Caco-2 (cell line): ENCODE results near the gene OR2W3. TPM values are rescaled to one million over a fixed set of nuclear protein-coding genes. Genes with fewer than 3 reads are reported as not detected.

Experiments
- BruUV-seq: library from RNA; stranded (reverse); fragments of 400-500 nt; replicated peaks from 2 replicates; lab custom pipeline; 2021; lab: Mats Ljungman, UMichigan
- CTCF ChIA-PET: fragments of 300-600 bp; sonication (Branson Sonifier 250); formaldehyde crosslinking; loops from one replicate; lab custom pipeline; 2022; ENCODE audit warnings: antibody characterized with exemption; lab: Charles Lee
- POLR2A ChIA-PET: fragments of 300-600 bp; sonication (Branson Sonifier 250); formaldehyde crosslinking; loops from one replicate; lab custom pipeline; 2022; ENCODE audit warnings: antibody characterized with exemption; lab: Charles Lee
- DNase-seq, 2 experiments: peaks; one replicate each; pipeline versions ENCODE4 v3.0.0 to v3.0.0-alpha.2; 2020 to 2022
- H3K27me3 ChIP-seq: replicated peaks from 2 replicates; pipeline ENCODE4 v1.6.0; 2011; ENCODE audit warnings: low read length; ENCODE audit not compliant: control insufficient read depth, insufficient read depth
- H3K36me3 ChIP-seq: 2 replicates; pipeline ENCODE4 v1.5.1; 2011; ENCODE audit warnings: low read length; ENCODE audit not compliant: control insufficient read depth, insufficient read depth
- H3K4me1 ChIP-seq: fragments of 250-450 bp; sonication (Bioruptor Pico); 2 replicates; pipeline ENCODE4 v1.5.1; 2020; ENCODE audit warnings: mild to moderate bottlenecking
- H3K4me3 ChIP-seq: 2 replicates; pipeline ENCODE4 v1.5.1; 2011; ENCODE audit warnings: low read depth, mild to moderate bottlenecking, control low read depth, low read length
- H3K9me3 ChIP-seq: fragments of 250-450 bp; sonication (Bioruptor Pico); 2 replicates; pipeline ENCODE4 v1.5.1; 2020; ENCODE audit warnings: mild to moderate bottlenecking, moderate library complexity
- H3K27ac Mint-ChIP-seq: one replicate; pipeline ENCODE4 v1.8.0; 2022; ENCODE audit warnings: mixed read lengths; ENCODE audit not compliant: unreplicated experiment
- H3K27me3 Mint-ChIP-seq: one replicate; pipeline ENCODE4 v1.8.0; 2022; ENCODE audit warnings: mixed read lengths; ENCODE audit not compliant: insufficient read depth, unreplicated experiment
- H3K36me3 Mint-ChIP-seq: one replicate; pipeline ENCODE4 v1.8.0; 2022; ENCODE audit warnings: mild to moderate bottlenecking, mixed read lengths; ENCODE audit not compliant: insufficient read depth, unreplicated experiment
- H3K4me1 Mint-ChIP-seq: one replicate; pipeline ENCODE4 v1.8.0; 2022; ENCODE audit warnings: low read depth, mixed read lengths; ENCODE audit not compliant: unreplicated experiment
- H3K4me3 Mint-ChIP-seq: one replicate; pipeline ENCODE4 v1.8.0; 2022; ENCODE audit warnings: mild to moderate bottlenecking, moderate library complexity, mixed read lengths; ENCODE audit not compliant: unreplicated experiment
- H3K9me3 Mint-ChIP-seq: one replicate; pipeline ENCODE4 v1.8.0; 2022; ENCODE audit warnings: mixed read lengths; ENCODE audit not compliant: unreplicated experiment
- CTCF ChIP-seq, 2 experiments: fragments of 200-600 bp in 1 of 2; IDR thresholded peaks; 1 replicate in 1 of 2; 2 replicates in 1 of 2; pipeline versions ENCODE4 v1.5.1 to v1.8.0; 2011 to 2022; ENCODE audit warnings: antibody characterized with exemption in 1 of 2, control low read depth in 1 of 2, inconsistent platforms in 1 of 2, low read depth in 1 of 2, low read length in 1 of 2, mild to moderate bottlenecking in 1 of 2, moderate library complexity in 1 of 2; ENCODE audit not compliant: insufficient read depth in 1 of 2, severe bottlenecking in 1 of 2, unreplicated experiment in 1 of 2
- intact Hi-C: fragments of 100-400 bp; cut with micrococcal nuclease; formaldehyde crosslinking; loops from one replicate; pipeline ENCODE4 v1.10.0; 2022; ENCODE audit not compliant: unreplicated experiment
- total RNA-seq: library from RNA; stranded (reverse); gene quantifications from 2 replicates; pipeline ENCODE4 v1.2.3, GENCODE V29; 2022

The OR2W3 gene
- total RNA-seq, 1 experiment from 2014 or later = not detected

GRCh38 chr1:247908766-247909165 lies 13.4 kb downstream of the OR2W3 start:
- Histone ChIP-seq H3K4me3 (no peak overlapping the region), H3K4me1 (no peaks in the 10 kb centered on the region), H3K27me3 (no peaks in the 10 kb centered on the region), H3K9me3 (no peaks in the 10 kb centered on the region), H3K36me3 (no peaks in the 10 kb centered on the region)
- no peak overlapping the region for H3K27ac Mint-ChIP-seq
- POLR2A ChIA-PET = no interaction called here
- intact Hi-C loops = no loop called here
- no peaks in the 10 kb centered on the region for H3K36me3 Mint-ChIP-seq
- BruUV-seq = no TSS peak
- peaks cover 24% of the 10 kb centered on the region for H3K9me3 Mint-ChIP-seq
- no peak overlapping the region for H3K4me3 Mint-ChIP-seq
- H3K4me1 Mint-ChIP-seq = no peaks in the 10 kb centered on the region
- TF ChIP-seq CTCF (IDR thresholded peaks at IDR 0.05; ENCODE audit: insufficient read depth in 1 of 2, low read depth in 1 of 2, low read length in 1 of 2, severe bottlenecking in 1 of 2, unreplicated experiment in 1 of 2) = no peak
- no peak for DNase-seq
- CTCF ChIA-PET = no interaction called here
- no peaks in the 10 kb centered on the region for H3K27me3 Mint-ChIP-seq

- Mint-ChIP-seq H3K36me3 (no peaks in the 10 kb centered on the region), H3K9me3 (no peaks in the 10 kb centered on the region), H3K4me1 (no peaks in the 10 kb centered on the region), H3K4me3 (no peak overlapping the region), H3K27ac (no peak overlapping the region), H3K27me3 (no peaks in the 10 kb centered on the region)
- Histone ChIP-seq H3K27me3 (no peaks in the 10 kb centered on the region), H3K36me3 (no peaks in the 10 kb centered on the region), H3K4me3 (no peak overlapping the region), H3K9me3 (no peaks in the 10 kb centered on the region), H3K4me1 (no peaks in the 10 kb centered on the region)
- BruUV-seq = no TSS peak
- intact Hi-C loops = no loop called here
- CTCF ChIA-PET = no interaction called here
- TF ChIP-seq CTCF (IDR thresholded peaks at IDR 0.05; ENCODE audit: insufficient read depth in 1 of 2, low read depth in 1 of 2, low read length in 1 of 2, severe bottlenecking in 1 of 2, unreplicated experiment in 1 of 2) = no peak
- no peak for DNase-seq
- POLR2A ChIA-PET = no interaction called here
Observed at GRCh38 chr1:247913786-247914185, 18.4 kb downstream of the OR2W3 start.

- Mint-ChIP-seq H3K27ac (no peak overlapping the region), H3K4me3 (no peak overlapping the region), H3K27me3 (no peaks in the 10 kb centered on the region), H3K9me3 (no peaks in the 10 kb centered on the region), H3K4me1 (no peaks in the 10 kb centered on the region), H3K36me3 (no peaks in the 10 kb centered on the region)
- DNase-seq = no peak
- H3K27me3 ChIP-seq = no peaks in the 10 kb centered on the region
- POLR2A ChIA-PET = no interaction called here
- TF ChIP-seq CTCF (IDR thresholded peaks at IDR 0.05; ENCODE audit: insufficient read depth in 1 of 2, low read depth in 1 of 2, low read length in 1 of 2, severe bottlenecking in 1 of 2, unreplicated experiment in 1 of 2) = no peak
- BruUV-seq = no TSS peak
- H3K9me3 ChIP-seq = no peaks in the 10 kb centered on the region
- H3K4me1 ChIP-seq = no peaks in the 10 kb centered on the region
- no peak overlapping the region for H3K4me3 ChIP-seq
- CTCF ChIA-PET = no interaction called here
- no peaks in the 10 kb centered on the region for H3K36me3 ChIP-seq
- intact Hi-C loops = no loop called here
Observed at GRCh38 chr1:247914941-247915662, 19.7 kb downstream of the OR2W3 start.
